ENCODE data around the gene FOXL3. TPM values are rescaled to one million over a fixed set of nuclear protein-coding genes. Genes with fewer than 3 reads are reported as not detected.

Gene FOXL3
- total and polyA plus RNA-seq, 4 donors, result not detected

GRCh38 chr7:269721-270120, 20.2 kb upstream of the FOXL3 start:
- H3K27ac ChIP-seq (ENCODE audit: low read depth in 1 of 2, low read length in 2 of 2), result no peak overlapping the region
- TF ChIP-seq EGR1 (IDR thresholded peaks at IDR 0.05; ENCODE audit: low read depth in 2 of 2) (no peak), HNF4G (IDR thresholded peaks at IDR 0.05) (no peak), SP1 (IDR thresholded peaks at IDR 0.05) (no peak), FOXA2 (IDR thresholded peaks at IDR 0.05) (no peak), HNF4A (conservative IDR thresholded peaks at IDR 0.05) (no peak), FOXA1 (IDR thresholded peaks at IDR 0.05) (no peak), NR2F2 (IDR thresholded peaks at IDR 0.05) (no peak)
- no peak overlapping the region for H3K9ac ChIP-seq (ENCODE audit: low read depth in 1 of 2, low read length in 2 of 2)
- no peaks in the 10 kb centered on the region for H3K36me3 ChIP-seq (ENCODE audit: control insufficient read depth in 4 of 4, insufficient read depth in 3 of 4, low read depth in 1 of 4, low read length in 3 of 4)
- peaks cover 0 to 1% (median 0%) of the 10 kb centered on the region in 4 donors for H3K9me3 ChIP-seq (ENCODE audit: control insufficient read depth in 4 of 4, low read length in 3 of 4)
- no peaks in the 10 kb centered on the region for H3K27me3 ChIP-seq (ENCODE audit: control insufficient read depth in 4 of 4, insufficient read depth in 4 of 4, low read length in 3 of 4)
- H3K4me3 ChIP-seq (ENCODE audit: low read depth in 1 of 3, low read length in 3 of 3), result no peak overlapping the region
- no peak for DNase-seq (ENCODE audit: low spot score)
- 93% methylated on average over 11 of the region's 11 CpGs for WGBS
- H3K4me1 ChIP-seq (ENCODE audit: control insufficient read depth in 4 of 4, insufficient read depth in 4 of 4, low read length in 3 of 4), result peaks cover 0 to under 1% (median 0%) of the 10 kb centered on the region in 4 donors

GRCh38 chr7:270351-270983, 19.5 kb upstream of the FOXL3 start:
- Histone ChIP-seq H3K9ac (ENCODE audit: low read depth in 1 of 2, low read length in 2 of 2) (no peak overlapping the region), H3K4me3 (ENCODE audit: low read depth in 1 of 3, low read length in 3 of 3) (no peak overlapping the region), H3K27ac (ENCODE audit: low read depth in 1 of 2, low read length in 2 of 2) (no peak overlapping the region), H3K4me1 (ENCODE audit: control insufficient read depth in 4 of 4, insufficient read depth in 4 of 4, low read length in 3 of 4) (no peaks in the 10 kb centered on the region), H3K9me3 (ENCODE audit: control insufficient read depth in 4 of 4, low read length in 3 of 4) (peaks cover 0 to 1% (median 0%) of the 10 kb centered on the region in 4 donors), H3K27me3 (ENCODE audit: control insufficient read depth in 4 of 4, insufficient read depth in 4 of 4, low read length in 3 of 4) (no peaks in the 10 kb centered on the region), H3K36me3 (ENCODE audit: control insufficient read depth in 4 of 4, insufficient read depth in 3 of 4, low read depth in 1 of 4, low read length in 3 of 4) (no peaks in the 10 kb centered on the region)
- no peak for DNase-seq (ENCODE audit: low spot score)
- no peak for TF ChIP-seq YY1 (IDR thresholded peaks at IDR 0.05)
- no peak for TF ChIP-seq HNF4A (conservative IDR thresholded peaks at IDR 0.05)
- no peak for TF ChIP-seq EGR1 (IDR thresholded peaks at IDR 0.05; ENCODE audit: low read depth in 2 of 2)
- no peak for TF ChIP-seq RAD21 (IDR thresholded peaks at IDR 0.05)
- TF ChIP-seq NR2F2 (IDR thresholded peaks at IDR 0.05), result no peak
- no peak for TF ChIP-seq CTCF (IDR thresholded peaks at IDR 0.05; ENCODE audit: low read depth, low read length, missing input control)
- TF ChIP-seq GABPA (IDR thresholded peaks at IDR 0.05 in 1 of 2, conservative IDR thresholded peaks at IDR 0.05 in 1 of 2), result no peak
- no peak for TF ChIP-seq MAX (IDR thresholded peaks at IDR 0.05)
- no peak for TF ChIP-seq FOXA1 (IDR thresholded peaks at IDR 0.05)
- TF ChIP-seq JUND (IDR thresholded peaks at IDR 0.05), result no peak
- TF ChIP-seq RXRA (IDR thresholded peaks at IDR 0.05), result no peak
- TF ChIP-seq SP1 (IDR thresholded peaks at IDR 0.05), result no peak
- 66% methylated on average over 11 of the region's 11 CpGs for WGBS

DNA sequence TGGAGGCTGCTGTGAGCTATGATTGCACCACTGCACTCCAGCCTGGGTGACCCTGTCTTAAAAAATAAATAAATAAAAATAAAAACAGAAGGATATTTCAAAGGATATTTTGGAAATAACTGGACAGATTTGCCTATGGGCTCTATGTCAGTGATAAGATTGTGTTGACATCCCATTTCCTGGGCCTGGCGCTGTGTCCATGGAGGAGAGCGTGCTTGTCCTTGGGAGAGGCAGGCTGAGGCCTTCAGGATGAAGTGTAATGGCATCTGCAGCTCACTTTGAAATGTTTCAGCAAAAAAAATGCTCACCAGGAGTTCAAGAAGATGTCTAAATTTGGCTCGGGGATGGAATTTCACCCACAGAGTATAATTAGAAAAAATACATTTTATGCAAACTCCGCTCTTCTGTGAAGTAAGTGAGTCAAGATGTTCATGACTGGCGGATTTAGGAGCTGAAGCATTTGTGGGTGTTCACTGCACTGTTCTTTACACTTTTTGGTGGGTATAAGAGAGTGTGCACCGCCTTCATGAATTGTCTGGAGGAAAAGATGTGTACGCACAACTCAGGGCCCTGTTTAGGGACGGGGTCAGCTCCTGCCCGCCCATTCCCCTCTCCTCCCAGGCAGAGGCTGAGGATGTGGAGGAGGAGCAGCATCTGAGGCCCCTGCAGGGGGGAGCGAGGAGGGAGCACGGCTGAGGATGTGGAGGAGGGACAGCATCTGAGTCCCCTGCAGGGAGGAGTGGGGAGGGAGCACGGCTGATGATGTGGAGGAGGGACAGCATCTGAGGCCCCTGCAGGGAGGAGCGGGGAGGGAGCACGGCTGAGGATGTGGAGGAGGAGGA, 18.5 kb upstream of the FOXL3 start:
- Histone ChIP-seq H3K27ac (ENCODE audit: low read depth in 1 of 2, low read length in 2 of 2) (no peak overlapping the region), H3K36me3 (ENCODE audit: control insufficient read depth in 4 of 4, insufficient read depth in 3 of 4, low read depth in 1 of 4, low read length in 3 of 4) (no peaks in the 10 kb centered on the region), H3K27me3 (ENCODE audit: control insufficient read depth in 4 of 4, insufficient read depth in 4 of 4, low read length in 3 of 4) (no peaks in the 10 kb centered on the region), H3K9me3 (ENCODE audit: control insufficient read depth in 4 of 4, low read length in 3 of 4) (peaks cover 0 to 1% (median 0%) of the 10 kb centered on the region in 4 donors), H3K4me3 (ENCODE audit: low read depth in 1 of 3, low read length in 3 of 3) (no peak overlapping the region), H3K9ac (ENCODE audit: low read depth in 1 of 2, low read length in 2 of 2) (no peak overlapping the region), H3K4me1 (ENCODE audit: control insufficient read depth in 4 of 4, insufficient read depth in 4 of 4, low read length in 3 of 4) (no peaks in the 10 kb centered on the region)
- no peak for TF ChIP-seq NR2F2 (IDR thresholded peaks at IDR 0.05)
- WGBS, result 92% methylated on average over 14 of the region's 14 CpGs
- DNase-seq (ENCODE audit: low spot score), result no peak

All from liver (tissue), 9 donors.